BJ (cell line): ENCODE data around the gene NANOS1. TPM values are rescaled to one million over a fixed set of nuclear protein-coding genes. Genes with fewer than 3 reads are reported as not detected.

Source experiments
- CTCF ChIA-PET: fragments of 350-600 bp; formaldehyde crosslinking; extraction: SDS; loops from one replicate; lab custom pipeline; 2021; ENCODE audit warnings: antibody characterized with exemption, inconsistent platforms; lab: Yijun Ruan, JAX
- POLR2A ChIA-PET: fragments of 300-600 bp; sonication (Branson Sonifier 250); formaldehyde crosslinking; extraction: SDS; loops from one replicate; lab custom pipeline; 2021; ENCODE audit warnings: antibody characterized with exemption; lab: Charles Lee
- DNase-seq: peaks from one replicate; pipeline ENCODE4 v3.0.0-alpha.2; 2011; ENCODE audit warnings: low read depth
- H3K27me3 ChIP-seq: 2 replicates; pipeline ENCODE4 v1.6.0; 2011; ENCODE audit warnings: low read length; ENCODE audit not compliant: control insufficient read depth, insufficient read depth
- H3K36me3 ChIP-seq: 2 replicates; pipeline ENCODE4 v1.5.1; 2011; ENCODE audit warnings: low read length; ENCODE audit not compliant: control insufficient read depth, insufficient read depth
- H3K4me3 ChIP-seq: 2 replicates; pipeline ENCODE4 v1.5.1; 2011; ENCODE audit warnings: low read depth, mild to moderate bottlenecking, control low read depth, low read length
- polyA plus RNA-seq: library from polyadenylated mRNA; depleted of rRNA; stranded (reverse); fragments of >200 nt; gene quantifications from 2 replicates; pipeline ENCODE4 v1.2.3, GENCODE V29; 2011
- TF ChIP-seq, protein P1 (sequence below): IDR thresholded peaks from 2 replicates; pipeline ENCODE4 v1.5.1; 2011; ENCODE audit warnings: low read depth, mild to moderate bottlenecking, control low read depth, inconsistent platforms, low read length, moderate library complexity; ENCODE audit not compliant: insufficient read depth

NANOS1 gene
- polyA plus RNA-seq, 1 experiment: 0.39 TPM

- POLR2A ChIA-PET: no interaction called here
- no peak overlapping the region for H3K4me3 ChIP-seq
- CTCF ChIA-PET: no interaction called here
- DNase-seq: no peak
- no peaks in the 10 kb centered on the region for H3K36me3 ChIP-seq
- H3K27me3 ChIP-seq: peaks cover 12% of the 10 kb centered on the region
- TF ChIP-seq, protein P1, sequence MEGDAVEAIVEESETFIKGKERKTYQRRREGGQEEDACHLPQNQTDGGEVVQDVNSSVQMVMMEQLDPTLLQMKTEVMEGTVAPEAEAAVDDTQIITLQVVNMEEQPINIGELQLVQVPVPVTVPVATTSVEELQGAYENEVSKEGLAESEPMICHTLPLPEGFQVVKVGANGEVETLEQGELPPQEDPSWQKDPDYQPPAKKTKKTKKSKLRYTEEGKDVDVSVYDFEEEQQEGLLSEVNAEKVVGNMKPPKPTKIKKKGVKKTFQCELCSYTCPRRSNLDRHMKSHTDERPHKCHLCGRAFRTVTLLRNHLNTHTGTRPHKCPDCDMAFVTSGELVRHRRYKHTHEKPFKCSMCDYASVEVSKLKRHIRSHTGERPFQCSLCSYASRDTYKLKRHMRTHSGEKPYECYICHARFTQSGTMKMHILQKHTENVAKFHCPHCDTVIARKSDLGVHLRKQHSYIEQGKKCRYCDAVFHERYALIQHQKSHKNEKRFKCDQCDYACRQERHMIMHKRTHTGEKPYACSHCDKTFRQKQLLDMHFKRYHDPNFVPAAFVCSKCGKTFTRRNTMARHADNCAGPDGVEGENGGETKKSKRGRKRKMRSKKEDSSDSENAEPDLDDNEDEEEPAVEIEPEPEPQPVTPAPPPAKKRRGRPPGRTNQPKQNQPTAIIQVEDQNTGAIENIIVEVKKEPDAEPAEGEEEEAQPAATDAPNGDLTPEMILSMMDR: no peak
These were observed 37.0 kb upstream of the NANOS1 start for GRCh38 chr10:118992496-118992895.

DNA sequence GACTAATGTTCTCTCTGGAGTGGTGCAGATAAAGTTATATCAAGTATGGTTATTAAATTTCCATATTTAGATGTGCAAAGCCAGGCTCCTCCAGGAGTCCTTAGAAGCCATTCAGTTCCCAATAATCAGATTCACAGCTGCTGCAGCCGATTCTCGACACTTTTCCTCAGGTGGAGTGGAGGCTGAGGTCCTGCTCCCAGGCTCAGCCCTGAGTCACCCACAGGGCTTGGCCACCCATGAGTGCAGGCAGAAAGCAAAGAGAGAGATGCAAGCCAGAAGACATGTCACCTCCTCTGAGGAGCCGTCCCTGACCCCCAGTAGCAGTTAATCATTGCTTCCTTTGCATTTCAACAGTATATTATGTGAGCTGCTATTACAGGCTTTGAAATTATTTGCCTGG is 36.3 kb upstream of the NANOS1 start:
- TF ChIP-seq, protein P1: no peak
- no peaks in the 10 kb centered on the region for H3K36me3 ChIP-seq
- no peak for DNase-seq
- no peak overlapping the region for H3K4me3 ChIP-seq
- ChIA-PET POLR2A (no interaction called here), CTCF (no interaction called here)
- H3K27me3 ChIP-seq: peaks cover 12% of the 10 kb centered on the region

DNA sequence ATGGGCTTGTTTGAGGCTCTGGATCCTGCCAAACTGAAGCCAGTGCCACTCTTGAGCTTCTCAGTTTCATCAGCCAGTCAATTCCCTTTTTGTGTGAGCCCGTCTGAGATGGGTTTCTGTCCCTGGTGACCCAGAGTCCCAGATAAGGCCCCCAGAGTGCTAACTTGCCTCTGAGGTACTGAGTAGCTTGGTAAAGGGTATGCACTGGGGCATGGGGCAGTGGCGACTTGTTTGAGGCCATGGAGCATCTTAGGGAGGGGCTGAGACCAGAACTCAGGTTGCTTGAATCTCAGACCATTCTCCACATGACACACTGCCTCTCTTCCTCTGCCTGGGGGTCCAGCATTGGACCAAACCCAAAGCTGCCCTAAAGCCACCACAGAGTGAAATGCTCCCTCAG is 35.2 kb upstream of the NANOS1 start:
- Histone ChIP-seq H3K36me3 (no peaks in the 10 kb centered on the region), H3K4me3 (no peak overlapping the region), H3K27me3 (peaks cover 12% of the 10 kb centered on the region)
- TF ChIP-seq, protein P1: no peak
- no peak for DNase-seq
- ChIA-PET CTCF (no interaction called here), POLR2A (no interaction called here)

GRCh38 chr10:118995739-118996138 is 33.8 kb upstream of the NANOS1 start:
- Histone ChIP-seq H3K36me3 (no peaks in the 10 kb centered on the region), H3K27me3 (peaks cover 12% of the 10 kb centered on the region), H3K4me3 (no peak overlapping the region)
- TF ChIP-seq, protein P1: no peak
- no peak for DNase-seq
- POLR2A ChIA-PET: interaction anchor here (0.8 kb wide), 1 partner anchor 11 kb away, joined by 17 read pairs; no protein-coding TSS in a partner anchor
- CTCF ChIA-PET: interaction anchor here (1.7 kb wide), 1 partner anchor 8 kb away, joined by 3 read pairs; no protein-coding TSS in a partner anchor

- H3K27me3 ChIP-seq: peaks cover 16% of the 10 kb centered on the region
- CTCF ChIA-PET: no interaction called here
These were observed 32.1 kb upstream of the NANOS1 start for GRCh38 chr10:118997379-118997778.

More at GRCh38 chr10:118997379-118997778, 32.1 kb upstream of the NANOS1 start:
- Histone ChIP-seq H3K36me3 (no peaks in the 10 kb centered on the region), H3K4me3 (no peak overlapping the region)
- TF ChIP-seq, protein P1: no peak
- POLR2A ChIA-PET: no interaction called here
- DNase-seq: no peak
